GM12878 (cell line): ENCODE data around the gene RAD9A. TPM values are rescaled to one million over a fixed set of nuclear protein-coding genes. Genes with fewer than 3 reads are reported as not detected.

Source experiments
- ASH2L ChIP-seq: fragments of 300-600, 200-600 bp; sonication (generic); IDR thresholded peaks from 2 replicates; pipeline ENCODE4 v1.6.1; 2017; ENCODE audit warnings: low read depth, mild to moderate bottlenecking, borderline replicate concordance
- EGR1 ChIP-seq, 2 experiments: IDR thresholded peaks; 1 replicate in 1 of 2; 2 replicates in 1 of 2; pipeline ENCODE4 v1.6.1; 2011 to 2012; ENCODE audit warnings: low read depth in 2 of 2, low read length in 2 of 2, borderline replicate concordance in 1 of 2, mild to moderate bottlenecking in 1 of 2, moderate library complexity in 1 of 2
- ESRRA ChIP-seq: IDR thresholded peaks from 2 replicates; pipeline ENCODE4 v1.6.1; 2012; ENCODE audit warnings: mild to moderate bottlenecking, low read length, improper control_type of control experiment
- ETV6 ChIP-seq, 2 experiments: fragments of 450-650 bp in 1 of 2; IDR thresholded peaks in 1 of 2; conservative IDR thresholded peaks in 1 of 2; 2 replicates each; pipeline ENCODE4 v1.6.1; 2014; ENCODE audit warnings: antibody characterized with exemption in 1 of 2, borderline replicate concordance in 1 of 2, low read depth in 1 of 2, mild to moderate bottlenecking in 1 of 2, moderate library complexity in 1 of 2
- HCFC1 ChIP-seq: fragments of 150-350 bp; IDR thresholded peaks from 2 replicates; pipeline ENCODE4 v1.6.1; 2014; ENCODE audit warnings: low read length
- JUNB ChIP-seq: IDR thresholded peaks from 2 replicates; pipeline ENCODE4 v1.6.1; 2016; ENCODE audit warnings: antibody characterized with exemption, mild to moderate bottlenecking
- KLF5 ChIP-seq: fragments of 450-650 bp; IDR thresholded peaks from 2 replicates; pipeline ENCODE4 v1.6.1; 2014; ENCODE audit warnings: mild to moderate bottlenecking; ENCODE audit not compliant: partially characterized antibody
- MAX ChIP-seq: IDR thresholded peaks from 2 replicates; pipeline ENCODE4 v1.6.1; 2012; ENCODE audit warnings: low read depth, low read length, improper control_type of control experiment
- MTA2 ChIP-seq: fragments of 450-650 bp; IDR thresholded peaks from 2 replicates; pipeline ENCODE4 v1.6.1; 2016; ENCODE audit warnings: low read depth, mild to moderate bottlenecking, moderate library complexity
- MTA3 ChIP-seq: IDR thresholded peaks from 2 replicates; pipeline ENCODE4 v1.6.1; 2012; ENCODE audit warnings: low read length, inconsistent platforms, borderline replicate concordance
- MYB ChIP-seq: fragments of 150-350 bp; IDR thresholded peaks from 2 replicates; pipeline ENCODE4 v1.6.1; 2014; ENCODE audit warnings: mild to moderate bottlenecking, low read depth, low read length, borderline replicate concordance
- PKNOX1 ChIP-seq: fragments of 450-650 bp; IDR thresholded peaks from 2 replicates; pipeline ENCODE4 v1.6.1; 2016; ENCODE audit warnings: mild to moderate bottlenecking
- POLR2AphosphoS5 ChIP-seq: IDR thresholded peaks from 2 replicates; pipeline ENCODE4 v1.6.1; 2011; ENCODE audit warnings: mild to moderate bottlenecking, low read length, inconsistent platforms
- RB1 ChIP-seq: fragments of 450-650 bp; formaldehyde crosslinking; IDR thresholded peaks from 2 replicates; pipeline ENCODE4 v1.6.1; 2017; ENCODE audit warnings: mild to moderate bottlenecking, borderline replicate concordance
- RBBP5 ChIP-seq: fragments of 200-600 bp; sonication (generic); conservative IDR thresholded peaks from 2 replicates; pipeline ENCODE4 v1.6.1; 2016
- RCOR1 ChIP-seq: conservative IDR thresholded peaks from 2 replicates; pipeline ENCODE4 v1.6.1; 2012; ENCODE audit warnings: low read depth, low read length, improper control_type of control experiment
- REST ChIP-seq: IDR thresholded peaks from 2 replicates; pipeline ENCODE4 v1.6.1; 2012; ENCODE audit warnings: mild to moderate bottlenecking, low read depth, low read length
- SPI1 ChIP-seq: IDR thresholded peaks from 2 replicates; pipeline ENCODE4 v1.6.1; 2011; ENCODE audit warnings: low read depth, mild to moderate bottlenecking, low read length, moderate library complexity, borderline replicate concordance; ENCODE audit not compliant: insufficient read depth
- STAT1 ChIP-seq: fragments of 450-650 bp; conservative IDR thresholded peaks from 2 replicates; pipeline ENCODE4 v1.6.1; 2014; ENCODE audit warnings: antibody characterized with exemption, mild to moderate bottlenecking
- TAF1 ChIP-seq: IDR thresholded peaks from 2 replicates; pipeline ENCODE4 v1.6.1; 2011; ENCODE audit warnings: mild to moderate bottlenecking, low read depth, low read length, borderline replicate concordance
- USF1 ChIP-seq: IDR thresholded peaks from 2 replicates; pipeline ENCODE4 v1.6.1; 2011; ENCODE audit warnings: borderline replicate concordance, low read depth, mild to moderate bottlenecking, moderate library complexity, mixed read lengths, low read length; ENCODE audit not compliant: insufficient read depth; ENCODE audit errors: extremely low read length
- ZZZ3 ChIP-seq: IDR thresholded peaks from 2 replicates; pipeline ENCODE4 v1.6.1; 2011; ENCODE audit warnings: low read depth; ENCODE audit not compliant: control insufficient read depth, insufficient read length
- polyA plus RNA-seq, 11 experiments: library from polyadenylated mRNA; depleted of rRNA in 4 of 11; unstranded in 6 of 11; stranded (reverse) in 5 of 11; fragments of >200 nt; fragmentation: Nextera tagmentation in 4 of 11; fragmentation: Illumina TruSeq in 1 of 11; extraction: Ambion mirVana in 4 of 11; extraction: Trizol in 1 of 11; gene quantifications; 1 replicate in 1 of 11; 2 replicates in 10 of 11; pipeline versions ENCODE4 v1.2.1 to v1.2.3, GENCODE V29; 2011 to 2016; ENCODE audit warnings: inconsistent platforms in 2 of 11, missing spikeins in 2 of 11, low read depth in 1 of 11
- total RNA-seq, 4 experiments: library from RNA; depleted of rRNA in 3 of 4; stranded (reverse); fragments of >200 nt in 3 of 4; fragmentation: Illumina TruSeq in 1 of 4; extraction: Trizol in 1 of 4; gene quantifications; 2 replicates each; pipeline versions ENCODE4 v1.2.1 to v1.2.3, GENCODE V29; 2013 to 2021

The RAD9A gene
- total and polyA plus RNA-seq, 10 of the 15 experiments (the other 5 are each of a cell fraction or from before 2014, with no cell fraction given): 1.1 to 36.2 (median 19.8) TPM

GRCh38 chr11:67353317-67354074 is 38.3 kb upstream of the RAD9A start, which contains the start of gene POLD4 (continued):
- no peak for TF ChIP-seq USF1
- peak; percentile 70 for TF ChIP-seq RB1
- TF ChIP-seq ETV6 (conservative IDR thresholded peaks at IDR 0.05 in 1 of 2, IDR thresholded peaks at IDR 0.05 in 1 of 2; ENCODE audit: borderline replicate concordance in 1 of 2, low read depth in 1 of 2): peak in 1 of 2 experiments; percentile 71; a peak in 2 of 4 replicates
- peak; percentile 48 for TF ChIP-seq KLF5
- peak; percentile 9; the same call in 1 of the 2 replicates for TF ChIP-seq HCFC1
- TF ChIP-seq RCOR1: no peak
- TF ChIP-seq EGR1 (IDR thresholded peaks at IDR 0.05; ENCODE audit: borderline replicate concordance in 1 of 2, low read depth in 2 of 2, low read length in 2 of 2): no peak
- TF ChIP-seq RBBP5: no peak
- no peak for TF ChIP-seq MTA3
- 0 out of 2 replicates have a peak, but pooled peaks have one; percentile 11 for TF ChIP-seq JUNB
- TF ChIP-seq REST: no peak
- no peak for TF ChIP-seq MAX
- no peak for TF ChIP-seq ESRRA
- no peak for TF ChIP-seq MYB
- no peak for TF ChIP-seq ZZZ3
- TF ChIP-seq PKNOX1: peak; percentile 6
- peak; percentile 87 for TF ChIP-seq TAF1
- TF ChIP-seq SPI1: peak; percentile 96
- no peak for TF ChIP-seq ASH2L
- TF ChIP-seq MTA2: 0 out of 2 replicates have a peak, but pooled peaks have one; percentile 9
- peak; percentile 95 for TF ChIP-seq POLR2AphosphoS5
- peak; percentile 89; the same call in 1 of the 2 replicates for TF ChIP-seq STAT1
